ENCODE data around the gene CARD11. TPM values are rescaled to one million over a fixed set of nuclear protein-coding genes. Genes with fewer than 3 reads are reported as not detected.

Gene CARD11
- total and polyA plus RNA-seq, 8 donors = 2.7 to 8.1 (median 3.9) TPM

DNA sequence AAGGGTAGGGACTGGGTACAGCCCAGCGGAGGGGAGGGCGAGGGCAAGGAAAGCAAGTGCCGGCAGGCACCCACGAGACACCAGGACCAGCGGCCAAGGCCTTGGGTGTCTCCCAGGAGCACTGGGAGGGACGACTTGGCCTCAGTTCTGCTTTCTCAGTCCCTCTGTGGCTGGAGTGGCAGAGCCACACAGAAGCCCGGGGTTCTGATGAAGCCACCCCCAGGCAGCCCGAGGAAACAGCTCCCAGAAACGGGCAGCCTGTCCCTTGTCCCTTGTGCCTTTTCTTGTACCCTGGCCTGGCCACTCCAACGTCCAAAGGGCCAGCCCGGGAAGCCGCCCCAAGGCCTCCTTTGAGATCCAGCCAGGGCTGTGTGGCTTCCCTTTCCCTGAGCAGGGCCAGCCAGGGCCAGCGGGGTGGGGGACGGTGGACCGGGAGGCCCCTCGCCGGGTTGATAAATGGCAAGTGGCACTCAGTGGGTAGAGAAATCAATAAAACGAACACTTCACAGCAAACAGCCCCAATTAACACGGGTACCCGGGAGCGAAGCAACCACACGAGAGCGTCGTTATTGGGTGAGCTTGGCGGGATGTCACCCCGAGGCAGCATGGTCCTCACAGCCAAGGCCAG is 129.8 kb downstream of the CARD11 start:
- intact Hi-C loops (cut with DNase I) = no loop called here
- no peak for ATAC-seq
- no peaks in the 10 kb centered on the region for H3K9me3 ChIP-seq
- no peaks in the 10 kb centered on the region for H3K4me1 ChIP-seq
- no peak overlapping the region for H3K27ac ChIP-seq
- H3K4me3 ChIP-seq = no peak overlapping the region
- peak in 1 of 4 donors; percentile 71 for DNase-seq
- TF ChIP-seq, protein P1, sequence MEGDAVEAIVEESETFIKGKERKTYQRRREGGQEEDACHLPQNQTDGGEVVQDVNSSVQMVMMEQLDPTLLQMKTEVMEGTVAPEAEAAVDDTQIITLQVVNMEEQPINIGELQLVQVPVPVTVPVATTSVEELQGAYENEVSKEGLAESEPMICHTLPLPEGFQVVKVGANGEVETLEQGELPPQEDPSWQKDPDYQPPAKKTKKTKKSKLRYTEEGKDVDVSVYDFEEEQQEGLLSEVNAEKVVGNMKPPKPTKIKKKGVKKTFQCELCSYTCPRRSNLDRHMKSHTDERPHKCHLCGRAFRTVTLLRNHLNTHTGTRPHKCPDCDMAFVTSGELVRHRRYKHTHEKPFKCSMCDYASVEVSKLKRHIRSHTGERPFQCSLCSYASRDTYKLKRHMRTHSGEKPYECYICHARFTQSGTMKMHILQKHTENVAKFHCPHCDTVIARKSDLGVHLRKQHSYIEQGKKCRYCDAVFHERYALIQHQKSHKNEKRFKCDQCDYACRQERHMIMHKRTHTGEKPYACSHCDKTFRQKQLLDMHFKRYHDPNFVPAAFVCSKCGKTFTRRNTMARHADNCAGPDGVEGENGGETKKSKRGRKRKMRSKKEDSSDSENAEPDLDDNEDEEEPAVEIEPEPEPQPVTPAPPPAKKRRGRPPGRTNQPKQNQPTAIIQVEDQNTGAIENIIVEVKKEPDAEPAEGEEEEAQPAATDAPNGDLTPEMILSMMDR (IDR thresholded peaks at IDR 0.05) = no peak
- H3K36me3 ChIP-seq = no peaks in the 10 kb centered on the region
- peaks cover 0 to 23% of the 10 kb centered on the region in 2 donors for H3K27me3 ChIP-seq

DNA sequence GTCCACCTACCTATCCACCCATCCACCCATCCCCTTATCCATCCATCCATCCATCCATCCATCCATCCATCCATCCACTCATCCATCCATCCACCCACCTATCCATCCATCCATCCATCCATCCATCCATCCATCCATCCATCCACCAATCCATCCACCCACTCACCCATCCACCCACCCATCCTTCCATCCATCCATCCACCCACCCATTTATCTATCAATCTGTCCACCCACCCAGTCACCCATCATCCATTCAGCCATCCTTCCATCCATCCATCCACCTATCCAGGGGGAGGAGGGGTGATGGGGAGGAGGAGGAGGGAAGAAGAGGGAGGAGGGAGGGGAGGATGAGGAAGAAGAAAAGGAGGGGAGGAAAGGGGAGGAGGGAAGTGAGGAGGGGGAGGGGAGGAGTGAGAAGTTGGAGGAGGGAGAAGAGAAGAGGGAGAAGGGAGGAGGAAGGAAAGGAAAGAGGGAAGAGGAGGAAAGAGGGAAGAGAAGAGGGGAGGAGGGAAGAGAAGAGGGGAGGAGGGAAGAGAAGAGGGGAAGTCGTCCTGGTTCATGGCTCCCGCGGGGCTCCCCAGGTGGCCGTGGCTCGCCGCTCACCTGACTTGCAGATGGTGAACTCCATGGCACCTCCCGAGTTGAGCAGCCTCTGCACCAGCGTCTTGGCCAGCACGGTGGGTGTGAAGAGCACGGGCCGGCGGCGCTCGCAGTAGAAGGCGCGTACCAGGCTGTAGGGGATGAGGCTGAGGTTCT is 130.8 kb downstream of the CARD11 start:
- peaks cover 0 to 18% of the 10 kb centered on the region in 2 donors for H3K27me3 ChIP-seq
- ATAC-seq = no peak
- intact Hi-C loops (cut with DNase I) = no loop called here
- H3K4me3 ChIP-seq = no peak overlapping the region
- H3K9me3 ChIP-seq = no peaks in the 10 kb centered on the region
- no peaks in the 10 kb centered on the region for H3K36me3 ChIP-seq
- no peak overlapping the region for H3K27ac ChIP-seq
- TF ChIP-seq, protein P1 (IDR thresholded peaks at IDR 0.05) = no peak
- no peak for DNase-seq
- no peaks in the 10 kb centered on the region for H3K4me1 ChIP-seq

DNA sequence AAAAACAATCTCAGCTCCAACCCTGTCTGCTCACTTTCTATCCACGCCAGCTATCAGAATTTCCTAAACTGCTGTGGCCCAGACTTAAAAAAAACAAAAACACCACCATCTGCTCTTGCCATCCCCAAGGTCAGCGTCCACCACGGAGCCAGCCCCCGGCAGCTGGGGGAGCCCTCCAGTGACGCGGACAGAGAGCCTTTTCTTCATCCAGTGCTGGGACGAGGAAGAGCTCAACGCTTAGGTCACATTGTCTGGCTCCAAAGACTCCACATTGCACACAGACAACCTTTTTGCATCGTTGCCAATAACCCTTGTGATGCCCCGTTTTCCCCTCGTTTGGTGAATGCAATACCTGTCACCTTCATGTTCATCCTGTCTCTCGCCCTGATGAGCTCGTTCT is 132.2 kb downstream of the CARD11 start:
- Histone ChIP-seq H3K27me3 (peaks cover 0 to 18% of the 10 kb centered on the region in 2 donors), H3K4me3 (no peak overlapping the region), H3K4me1 (no peaks in the 10 kb centered on the region), H3K9me3 (no peaks in the 10 kb centered on the region), H3K27ac (no peak overlapping the region), H3K36me3 (no peaks in the 10 kb centered on the region)
- peak in 1 of 4 donors; percentile 39 for DNase-seq
- TF ChIP-seq, protein P1 (IDR thresholded peaks at IDR 0.05) = no peak
- ATAC-seq = no peak
- intact Hi-C loops (cut with DNase I) = no loop called here

DNA sequence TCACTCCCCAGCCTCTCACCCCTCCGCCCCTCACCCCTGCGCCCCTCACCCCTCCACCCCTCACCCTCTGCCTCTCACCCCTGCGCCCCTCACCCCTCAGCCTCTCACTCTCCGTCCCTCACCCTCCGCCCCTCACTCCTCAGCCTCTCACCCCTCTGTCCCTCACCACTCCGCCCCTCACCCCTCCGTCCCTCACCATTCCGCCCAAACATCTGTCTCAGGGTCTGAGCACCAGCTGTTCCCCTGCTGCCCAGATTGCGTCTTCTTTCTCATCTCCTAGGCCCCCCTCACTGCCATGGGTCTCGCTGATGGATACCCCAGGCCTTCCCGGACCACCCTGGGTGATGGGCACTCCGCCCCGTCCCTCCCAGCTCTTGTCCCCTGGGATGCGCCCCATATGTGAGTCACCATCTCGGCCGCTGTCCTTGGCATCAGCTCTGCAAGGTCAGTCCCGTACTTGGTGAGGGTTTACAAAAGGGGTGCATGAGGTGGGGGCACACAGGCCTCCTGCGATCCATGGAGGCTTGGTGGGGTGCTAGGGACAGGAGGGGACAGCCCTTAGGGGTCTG is 134.1 kb downstream of the CARD11 start:
- peak in 1 of 4 donors; percentile 65 for DNase-seq
- Histone ChIP-seq H3K4me3 (no peak overlapping the region), H3K36me3 (no peaks in the 10 kb centered on the region), H3K27ac (no peak overlapping the region), H3K27me3 (peaks cover 0 to 8% of the 10 kb centered on the region in 2 donors), H3K9me3 (peaks cover 0 to 5% of the 10 kb centered on the region in 2 donors), H3K4me1 (no peaks in the 10 kb centered on the region)
- TF ChIP-seq, protein P1 (IDR thresholded peaks at IDR 0.05) = no peak
- intact Hi-C loops (cut with DNase I) = no loop called here
- ATAC-seq = no peak

DNA sequence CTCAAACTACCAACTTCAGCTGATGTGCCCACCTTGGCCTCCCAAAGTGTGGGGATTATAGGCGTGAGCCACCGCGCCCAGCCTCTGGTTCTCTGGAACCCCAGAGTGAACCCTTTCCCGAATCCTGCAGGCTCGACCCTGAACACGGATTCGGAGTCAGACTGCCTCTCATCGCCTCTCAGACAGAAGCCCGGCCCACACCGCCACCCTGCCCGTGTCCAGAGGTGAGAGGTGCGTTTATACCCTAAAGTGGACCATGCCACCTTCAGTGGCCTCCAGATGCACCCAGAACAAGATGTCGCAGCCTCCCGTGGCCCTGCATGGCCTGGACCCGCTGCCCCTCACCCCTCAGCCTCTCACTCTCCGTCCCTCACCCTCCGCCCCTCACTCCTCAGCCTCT is 134.6 kb downstream of the CARD11 start:
- no peak overlapping the region for H3K4me3 ChIP-seq
- no peaks in the 10 kb centered on the region for H3K4me1 ChIP-seq
- intact Hi-C loops (cut with DNase I) = no loop called here
- no peak for ATAC-seq
- H3K9me3 ChIP-seq = peaks cover 0 to 5% of the 10 kb centered on the region in 2 donors
- H3K27me3 ChIP-seq = peaks cover 0 to 5% of the 10 kb centered on the region in 2 donors
- TF ChIP-seq, protein P1 (IDR thresholded peaks at IDR 0.05) = no peak
- no peaks in the 10 kb centered on the region for H3K36me3 ChIP-seq
- peak in 1 of 4 donors; percentile 61 for DNase-seq
- no peak overlapping the region for H3K27ac ChIP-seq

Measured in left lung (tissue), 10 donors.